HG03521 (cell line): Measurements from ENCODE around the gene SPG11.
"Not testable (repeated sequence)": the region's sequence is repeated elsewhere in the genome, so short reads cannot be mapped to it uniquely, and the experiment has no call there.

Source experiments
- ATAC-seq: cut with Tn5 transposase; IDR thresholded peaks from one replicate; pipeline ENCODE4 v1.9.1; 2021; ENCODE audit warnings: mild to moderate bottlenecking, moderate library complexity; ENCODE audit not compliant: unreplicated experiment

Gene SPG11

DNA sequence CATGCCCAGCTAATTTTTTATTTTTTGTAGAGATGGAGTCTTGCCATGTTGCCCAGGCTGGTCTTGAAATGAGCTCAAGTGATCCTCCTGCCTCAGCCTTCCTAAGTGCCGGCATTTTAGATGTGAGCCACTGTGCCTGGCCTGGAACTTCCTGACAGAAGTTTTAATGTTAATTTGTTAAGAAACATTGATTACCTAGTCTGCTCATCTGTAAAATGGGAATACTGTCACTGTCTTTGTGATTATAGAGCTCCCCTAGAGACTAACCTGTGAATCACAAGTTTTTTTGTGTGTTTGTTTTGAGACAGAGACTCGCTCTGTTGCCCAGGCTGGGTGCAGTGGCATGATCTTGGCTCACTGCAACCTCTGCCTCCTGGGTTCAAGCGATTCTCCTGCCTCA lies 130.8 kb downstream of the SPG11 start:
- ATAC-seq: no peak

DNA sequence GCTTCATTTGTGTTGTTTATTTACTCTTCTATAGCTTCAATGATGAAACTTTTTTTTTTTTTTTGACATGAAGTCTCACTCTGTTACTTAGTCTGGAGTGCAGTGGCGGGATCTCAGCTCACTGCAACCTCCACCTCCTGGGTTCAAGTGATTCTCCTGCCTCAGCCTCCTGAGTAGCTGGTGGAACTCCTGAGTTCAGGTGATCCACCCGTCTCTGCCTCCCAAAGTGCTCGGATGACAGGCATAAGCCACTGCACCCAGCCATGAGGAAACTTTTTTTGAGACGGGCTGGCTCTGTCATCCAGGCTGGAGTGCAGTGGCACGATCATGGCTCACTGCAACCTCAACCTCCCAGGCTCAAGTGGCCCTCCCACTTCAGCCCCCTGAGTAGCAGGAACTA lies 131.2 kb downstream of the SPG11 start:
- not testable (repeated sequence) for ATAC-seq

DNA sequence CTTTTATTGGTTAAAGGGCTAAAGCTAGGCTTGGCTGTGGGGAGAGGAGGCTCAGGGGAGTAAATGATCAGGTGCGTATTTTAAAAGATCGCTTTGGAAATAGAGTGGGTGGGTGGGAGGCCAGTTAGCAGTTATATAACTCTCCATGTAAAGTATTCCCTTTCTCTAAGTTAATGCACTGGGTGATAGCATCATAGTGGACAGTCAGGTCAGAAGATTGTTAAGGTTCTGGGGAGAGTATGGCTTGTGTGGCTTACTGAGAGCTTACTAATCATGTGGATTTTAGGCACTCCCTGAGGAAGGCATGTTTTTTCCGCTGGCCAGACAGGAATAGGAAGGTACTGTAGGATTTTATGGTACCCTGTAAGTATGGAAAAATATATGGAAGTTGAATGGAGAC lies 132.8 kb downstream of the SPG11 start:
- no peak for ATAC-seq

DNA sequence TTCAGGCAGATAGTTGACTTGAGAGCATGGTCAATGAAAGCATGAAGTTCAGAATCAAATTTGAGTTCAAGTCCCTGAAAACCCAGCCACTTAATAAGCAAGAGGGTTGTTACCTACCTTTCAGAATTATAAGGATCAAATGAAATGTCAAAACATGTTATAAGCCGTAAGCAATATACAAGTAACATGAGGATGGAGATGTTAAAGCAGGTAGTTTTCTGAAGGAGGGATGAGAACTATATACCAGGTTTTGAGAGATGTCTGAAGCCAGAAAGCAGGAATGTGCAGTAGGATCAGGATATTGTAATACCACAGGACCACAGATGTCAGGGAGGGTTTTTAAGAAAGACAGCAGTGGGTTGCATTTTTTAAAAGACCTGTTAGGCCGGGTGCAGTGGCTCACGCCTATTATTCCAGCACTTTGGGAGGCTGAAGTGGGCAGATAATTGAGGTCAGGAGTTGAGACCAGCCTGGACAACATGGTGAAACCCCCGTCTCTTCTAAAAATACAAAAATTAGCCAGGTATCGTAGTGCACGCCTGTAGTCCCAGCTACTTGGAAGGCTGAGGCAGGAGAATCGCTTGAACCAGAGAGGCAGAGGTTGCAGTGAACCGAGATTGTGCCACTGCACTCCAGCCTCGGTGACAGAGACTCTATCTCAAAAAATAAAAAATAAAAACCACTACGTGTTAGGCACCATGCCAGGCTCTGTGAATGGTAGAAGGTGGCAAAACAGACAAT lies 133.4 kb downstream of the SPG11 start:
- no peak for ATAC-seq

DNA sequence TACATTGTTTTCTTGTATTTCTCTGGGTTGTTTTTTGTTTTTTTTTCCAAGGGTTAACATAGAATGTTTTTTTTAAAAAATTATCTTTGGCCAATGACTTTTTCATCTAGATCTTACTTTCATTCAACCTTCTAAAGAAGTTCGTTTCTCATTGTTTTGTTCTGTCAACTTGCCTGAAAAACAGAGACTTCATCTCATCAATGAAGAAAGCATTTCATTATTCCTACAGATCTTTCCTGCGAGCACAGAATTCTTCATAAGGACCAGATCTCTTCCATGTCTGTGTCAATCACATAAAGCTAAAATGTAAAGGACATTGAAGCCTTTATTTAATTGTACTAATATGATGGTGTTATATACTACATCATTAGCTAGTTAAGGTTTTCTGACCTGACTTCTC lies 136.2 kb downstream of the SPG11 start:
- ATAC-seq: no peak

DNA sequence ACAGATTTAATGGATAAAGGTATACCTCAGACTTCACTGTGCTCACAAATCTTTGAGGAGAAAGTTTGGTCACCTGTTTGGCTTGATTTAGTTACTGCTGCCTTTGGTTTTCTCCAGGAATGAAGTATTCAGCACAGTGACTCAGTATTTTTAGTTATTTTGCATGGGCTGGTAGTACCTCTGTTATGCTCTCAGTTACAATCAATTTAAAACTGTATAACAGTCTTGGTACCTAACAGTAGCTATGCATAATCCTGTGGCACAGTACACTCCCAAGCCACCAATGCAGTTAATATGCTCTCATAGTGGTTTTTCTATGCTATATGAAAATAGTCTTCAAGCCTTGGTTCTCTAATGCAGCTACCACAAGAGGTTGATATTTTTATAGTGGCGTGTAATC lies 138.4 kb downstream of the SPG11 start:
- ATAC-seq: no peak

DNA sequence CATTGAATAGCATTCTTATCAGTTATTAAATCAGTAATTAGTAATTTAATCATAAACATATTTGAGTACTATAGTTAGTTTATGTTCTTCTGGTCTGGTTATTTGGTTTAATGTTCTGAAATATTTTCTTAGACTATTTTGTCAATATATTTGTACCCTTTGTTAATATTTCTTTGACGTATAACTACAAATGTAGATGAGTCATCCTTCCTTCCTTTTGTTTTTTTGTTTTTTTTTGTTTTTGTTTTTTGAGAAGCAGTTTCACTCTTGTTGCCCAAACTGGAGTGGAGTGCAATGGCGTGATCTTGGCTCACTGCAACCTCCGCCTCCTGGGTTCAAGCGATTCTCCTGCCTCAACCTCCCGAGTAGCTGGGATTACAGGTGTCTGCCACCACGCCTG lies 143.9 kb downstream of the SPG11 start:
- no peak for ATAC-seq

DNA sequence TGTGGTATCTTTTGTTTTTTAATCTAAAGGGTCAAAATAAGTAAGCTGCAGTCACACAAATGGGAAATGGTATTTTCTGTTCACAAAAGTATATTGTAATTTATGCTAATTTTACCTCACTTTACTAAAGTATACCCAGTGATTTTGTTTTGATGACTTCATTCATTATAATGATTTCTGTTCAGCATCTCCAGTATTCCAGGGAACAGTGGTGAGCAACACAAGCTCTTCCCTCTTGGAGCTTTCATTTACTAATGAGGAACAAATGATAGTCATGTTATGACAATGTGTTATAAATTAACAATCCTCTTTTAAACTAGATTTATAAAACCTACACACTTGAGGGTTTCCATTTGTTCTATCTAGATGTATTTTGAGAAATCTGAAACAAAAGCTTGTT lies 147.0 kb downstream of the SPG11 start:
- ATAC-seq: no peak
